Mucosa of rectum (tissue), 2 donors: ENCODE measurements around the gene MYO5A.

ENCODE experiments used
- H3K27ac ChIP-seq, 2 donors: one replicate each; pipeline ENCODE4 v1.7.0; 2013; ENCODE audit warnings: inconsistent platforms in 2 of 2, low read depth in 2 of 2, low read length in 2 of 2
- H3K27me3 ChIP-seq, 2 donors: one replicate each; pipeline ENCODE4 v1.7.0; 2013; ENCODE audit warnings: low read length in 2 of 2; ENCODE audit not compliant: control insufficient read depth in 2 of 2, insufficient read depth in 2 of 2
- H3K36me3 ChIP-seq, 2 donors: one replicate each; pipeline ENCODE4 v1.7.0; 2013; ENCODE audit warnings: low read length in 2 of 2; ENCODE audit not compliant: control insufficient read depth in 2 of 2, insufficient read depth in 2 of 2
- H3K4me1 ChIP-seq, 2 donors: one replicate each; pipeline ENCODE4 v1.7.0; 2013; ENCODE audit warnings: low read length in 2 of 2, mild to moderate bottlenecking in 1 of 2; ENCODE audit not compliant: control insufficient read depth in 2 of 2, insufficient read depth in 2 of 2
- H3K4me3 ChIP-seq, 2 donors: one replicate each; pipeline ENCODE4 v1.7.0; 2013; ENCODE audit warnings: low read length in 2 of 2
- H3K9ac ChIP-seq, 2 donors: one replicate each; pipeline ENCODE4 v1.7.0; 2013; ENCODE audit warnings: low read length in 2 of 2, low read depth in 1 of 2, mild to moderate bottlenecking in 1 of 2
- H3K9me3 ChIP-seq, 2 donors: one replicate each; pipeline ENCODE4 v1.7.0; 2013; ENCODE audit warnings: low read length in 2 of 2; ENCODE audit not compliant: control insufficient read depth in 2 of 2
- donor health status: healthy.
- donor health status: Normal muscosa, but diverticular disease.

The MYO5A gene

DNA sequence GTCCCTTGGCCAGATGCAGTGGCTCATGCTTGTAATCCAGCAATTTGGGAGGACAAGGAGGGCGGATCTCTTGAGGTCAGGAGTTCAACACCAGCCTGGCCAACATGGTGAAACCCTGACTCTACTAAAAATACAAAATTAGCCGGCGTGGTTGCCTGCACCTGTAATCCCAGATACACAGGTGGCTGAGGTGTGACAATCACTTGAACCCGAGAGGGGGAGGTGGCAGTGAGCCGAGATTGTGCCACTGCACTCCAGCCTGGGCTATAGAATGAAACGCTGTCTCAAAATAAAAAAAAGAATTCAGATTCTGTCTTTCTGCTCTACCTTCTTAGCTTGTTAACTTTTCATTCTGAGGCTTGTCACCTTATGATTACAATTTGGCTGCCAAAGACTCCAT, 22.1 kb downstream of the MYO5A start:
- no peaks in the 10 kb centered on the region for H3K36me3 ChIP-seq
- H3K4me3 ChIP-seq, result no peak overlapping the region
- H3K27ac ChIP-seq, result no peak overlapping the region
- no peaks in the 10 kb centered on the region for H3K27me3 ChIP-seq
- no peaks in the 10 kb centered on the region for H3K9me3 ChIP-seq
- H3K9ac ChIP-seq, result no peak overlapping the region
- H3K4me1 ChIP-seq, result peaks cover 0 to 2% of the 10 kb centered on the region in 2 donors

DNA sequence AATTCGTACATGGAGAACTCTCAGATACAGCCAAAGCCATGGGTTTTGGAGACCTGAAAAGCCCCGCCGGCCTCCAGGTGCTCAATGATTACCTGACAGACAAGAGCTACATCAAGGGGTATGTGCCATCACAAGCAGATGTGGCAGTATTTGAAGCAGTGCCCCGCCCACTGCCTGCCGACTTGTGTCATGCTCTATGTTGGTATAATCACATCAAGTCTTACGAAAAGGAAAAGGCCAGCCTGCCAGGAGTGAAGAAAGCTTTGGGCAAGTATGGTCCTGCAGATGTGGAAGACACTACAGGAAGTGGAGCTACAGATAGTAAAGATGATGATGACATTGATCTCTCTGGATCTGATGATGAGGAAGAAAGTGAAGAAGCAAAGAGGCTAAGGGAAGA, 23.5 kb downstream of the MYO5A start:
- H3K9me3 ChIP-seq, result no peaks in the 10 kb centered on the region
- H3K36me3 ChIP-seq, result no peaks in the 10 kb centered on the region
- no peak overlapping the region for H3K4me3 ChIP-seq
- no peaks in the 10 kb centered on the region for H3K27me3 ChIP-seq
- no peak overlapping the region for H3K27ac ChIP-seq
- H3K9ac ChIP-seq, result no peak overlapping the region
- no peaks in the 10 kb centered on the region for H3K4me1 ChIP-seq

DNA sequence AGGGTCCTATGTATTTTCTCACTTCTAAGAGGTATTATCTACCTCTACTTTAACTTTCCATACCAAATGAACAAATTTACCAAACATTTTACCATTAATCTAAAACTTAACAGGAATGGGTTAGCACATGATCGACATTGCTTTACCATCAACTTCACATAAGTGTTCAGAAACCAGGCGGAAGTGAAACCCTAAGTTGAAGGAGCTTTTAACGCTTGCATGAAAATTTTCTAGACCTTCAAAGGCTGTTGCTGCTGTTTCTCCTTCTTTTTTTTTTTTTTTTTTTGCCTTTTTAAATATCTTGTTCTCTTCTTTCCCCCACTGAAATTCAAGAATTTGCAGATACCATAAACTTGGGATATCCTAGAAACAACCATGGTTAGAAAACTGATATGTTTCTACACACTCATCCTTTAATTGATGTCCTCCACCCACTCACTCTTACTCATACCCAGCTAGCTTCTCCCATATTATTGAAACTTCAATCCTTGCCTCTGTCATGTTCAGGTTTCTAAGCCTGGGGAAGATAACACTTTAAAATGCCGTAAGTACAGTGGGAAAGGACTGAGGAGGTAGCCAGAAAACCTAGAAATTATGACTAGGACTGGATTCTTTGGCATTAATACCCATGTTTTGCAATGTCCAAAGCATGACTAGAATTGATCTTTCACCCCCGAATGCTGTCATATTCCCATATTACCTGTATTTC, 24.7 kb downstream of the MYO5A start:
- no peaks in the 10 kb centered on the region for H3K36me3 ChIP-seq
- no peaks in the 10 kb centered on the region for H3K4me1 ChIP-seq
- no peaks in the 10 kb centered on the region for H3K27me3 ChIP-seq
- no peak overlapping the region for H3K9ac ChIP-seq
- H3K9me3 ChIP-seq, result no peaks in the 10 kb centered on the region
- H3K4me3 ChIP-seq, result no peak overlapping the region
- H3K27ac ChIP-seq, result no peak overlapping the region

DNA sequence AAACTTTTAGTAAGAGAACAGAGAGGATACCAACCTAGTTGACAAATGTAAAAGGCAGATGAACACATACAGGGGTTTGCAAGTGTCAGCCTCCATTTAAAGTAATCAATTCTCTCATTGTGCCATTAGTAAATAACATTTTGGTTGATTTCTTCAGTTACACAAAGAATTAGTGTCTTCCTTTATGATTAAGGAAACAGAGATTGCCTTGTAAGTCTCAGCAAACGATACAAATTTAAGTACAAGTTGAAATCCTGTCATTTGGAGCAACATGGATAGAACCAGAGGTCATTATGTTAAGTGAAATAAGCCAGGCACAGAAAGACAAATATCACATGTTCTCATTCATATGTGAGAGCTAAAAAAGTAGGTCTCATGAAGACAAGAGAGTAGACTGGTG, 26.1 kb downstream of the MYO5A start:
- H3K27ac ChIP-seq, result no peak overlapping the region
- no peaks in the 10 kb centered on the region for H3K4me1 ChIP-seq

DNA sequence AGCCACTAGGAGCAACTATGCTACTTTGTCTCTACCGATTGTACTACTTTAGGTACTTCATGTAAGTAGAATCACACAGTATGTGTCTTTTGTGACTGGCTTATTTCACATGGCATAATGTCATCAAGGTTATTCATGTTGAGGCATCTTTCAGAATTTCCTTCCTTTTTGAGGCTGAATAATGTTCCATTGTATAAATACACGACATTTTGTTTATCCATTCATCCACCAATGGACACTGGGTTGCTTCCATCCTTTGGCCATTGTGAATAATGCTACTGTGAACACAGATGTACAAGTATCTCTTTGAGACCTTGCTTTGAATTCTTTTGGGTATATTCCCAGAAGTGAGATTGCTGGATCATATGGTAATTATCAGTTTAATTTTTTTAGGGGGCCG, 29.2 kb downstream of the MYO5A start:
- Histone ChIP-seq H3K27ac (no peak overlapping the region), H3K4me1 (no peaks in the 10 kb centered on the region), H3K9me3 (no peaks in the 10 kb centered on the region)

More for the DNA sequence above, 26.1 kb downstream of the MYO5A start:
- no peaks in the 10 kb centered on the region for H3K36me3 ChIP-seq
- H3K4me3 ChIP-seq, result no peak overlapping the region
- H3K9me3 ChIP-seq, result no peaks in the 10 kb centered on the region
- H3K27me3 ChIP-seq, result no peaks in the 10 kb centered on the region
- H3K9ac ChIP-seq, result no peak overlapping the region

DNA sequence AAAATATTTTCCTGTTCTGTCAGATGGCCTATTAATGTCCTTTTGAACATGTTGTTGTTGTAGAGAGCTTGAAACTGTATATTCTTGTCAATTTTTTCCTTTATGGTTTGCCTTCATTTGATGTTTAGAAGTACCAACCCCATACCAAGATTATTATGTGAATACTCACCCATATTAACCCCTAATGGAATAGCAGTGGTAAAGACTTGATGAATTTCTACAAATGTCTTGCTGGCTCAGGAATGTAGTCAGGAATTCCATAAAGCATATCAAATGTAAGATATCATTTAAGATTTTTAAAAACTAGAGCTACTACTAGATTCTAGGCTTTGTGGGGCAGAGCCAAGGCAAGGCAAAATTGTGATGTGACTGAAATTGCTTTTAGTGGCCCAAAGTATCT, 30.0 kb downstream of the MYO5A start:
- H3K27me3 ChIP-seq, result no peaks in the 10 kb centered on the region

More for the DNA sequence above, 29.2 kb downstream of the MYO5A start:
- no peak overlapping the region for H3K4me3 ChIP-seq
- H3K9ac ChIP-seq, result no peak overlapping the region
- no peaks in the 10 kb centered on the region for H3K36me3 ChIP-seq
- H3K27me3 ChIP-seq, result no peaks in the 10 kb centered on the region

DNA sequence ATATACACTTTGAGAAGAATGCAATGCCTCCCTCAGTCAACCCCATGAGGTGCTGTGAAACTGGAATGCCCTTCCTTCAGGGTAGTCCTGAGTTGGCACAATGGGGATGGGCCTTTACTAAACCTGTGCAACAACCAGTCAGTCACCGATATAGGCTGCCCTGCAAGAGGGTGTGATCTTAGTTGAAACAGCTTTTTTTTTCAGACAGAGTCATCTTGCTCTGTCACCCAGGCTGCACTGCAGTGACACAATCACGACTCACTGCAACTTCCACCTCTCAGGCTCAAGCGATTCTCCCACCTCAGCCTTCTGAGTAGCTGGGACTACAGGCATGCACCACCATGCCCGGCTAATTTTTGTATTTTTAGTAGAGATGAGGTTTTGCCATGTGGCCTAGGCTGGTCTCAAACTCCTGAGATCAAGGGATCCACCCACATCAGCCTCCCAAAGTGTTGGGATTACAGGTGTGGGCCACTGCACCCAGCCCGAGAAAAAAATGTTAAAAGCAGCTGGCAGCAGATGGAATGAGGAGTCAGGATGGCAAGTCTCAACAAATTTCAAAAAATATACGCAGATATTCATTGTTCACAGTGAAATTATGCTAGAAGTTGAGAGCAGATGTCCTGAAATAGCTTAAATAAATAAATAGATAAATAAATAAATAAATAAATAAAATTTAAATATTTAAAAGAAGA, 31.8 kb downstream of the MYO5A start:
- Histone ChIP-seq H3K4me3 (no peak overlapping the region), H3K36me3 (no peaks in the 10 kb centered on the region), H3K4me1 (no peaks in the 10 kb centered on the region), H3K27ac (no peak overlapping the region), H3K27me3 (no peaks in the 10 kb centered on the region), H3K9me3 (no peaks in the 10 kb centered on the region), H3K9ac (no peak overlapping the region)

More for the DNA sequence above, 30.0 kb downstream of the MYO5A start:
- Histone ChIP-seq H3K4me1 (no peaks in the 10 kb centered on the region), H3K36me3 (no peaks in the 10 kb centered on the region), H3K9me3 (no peaks in the 10 kb centered on the region), H3K9ac (no peak overlapping the region), H3K27ac (no peak overlapping the region), H3K4me3 (no peak overlapping the region)

DNA sequence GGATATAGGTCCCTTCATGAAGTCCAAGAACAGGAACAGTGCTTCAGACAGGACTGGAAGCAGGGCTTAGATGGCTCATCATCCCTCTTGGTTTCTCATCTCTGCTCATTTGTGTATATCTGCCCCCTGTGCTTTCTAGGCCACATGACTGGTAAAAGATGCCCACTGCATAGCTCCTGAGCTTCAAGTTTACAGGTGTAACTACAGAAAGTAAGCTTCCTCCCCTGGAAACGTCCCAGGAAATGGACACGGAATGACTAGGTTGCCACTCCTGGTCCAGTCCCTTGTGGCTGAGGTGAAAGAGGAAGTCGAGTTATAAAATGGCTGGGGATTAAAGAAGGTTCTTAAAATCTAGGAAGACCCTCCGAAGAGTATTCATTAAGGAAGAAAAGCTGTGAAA, 32.5 kb downstream of the MYO5A start:
- H3K4me3 ChIP-seq, result no peak overlapping the region
- H3K9ac ChIP-seq, result no peak overlapping the region
- H3K27ac ChIP-seq, result no peak overlapping the region
- no peaks in the 10 kb centered on the region for H3K9me3 ChIP-seq
- no peaks in the 10 kb centered on the region for H3K4me1 ChIP-seq
- no peaks in the 10 kb centered on the region for H3K27me3 ChIP-seq
- H3K36me3 ChIP-seq, result no peaks in the 10 kb centered on the region

DNA sequence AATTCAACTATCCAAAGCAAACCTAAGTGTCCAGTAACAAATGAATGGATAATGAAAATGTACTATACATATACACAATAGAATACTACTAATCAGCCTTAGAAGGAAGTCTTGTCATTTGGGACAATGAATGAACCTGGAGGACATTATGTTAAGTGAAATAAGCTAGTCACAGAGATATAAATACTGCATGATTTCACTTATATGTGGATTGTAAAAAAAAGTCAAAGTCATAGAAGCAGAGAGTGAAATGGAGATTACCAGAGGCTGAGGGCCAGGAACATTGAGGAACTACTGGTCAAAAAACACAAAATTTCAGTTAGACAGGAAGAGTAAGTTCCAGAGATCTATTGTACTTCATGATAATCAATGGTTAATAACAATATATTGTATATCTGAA, 33.6 kb downstream of the MYO5A start:
- Histone ChIP-seq H3K9me3 (no peaks in the 10 kb centered on the region), H3K27ac (no peak overlapping the region), H3K4me3 (no peak overlapping the region), H3K4me1 (no peaks in the 10 kb centered on the region), H3K27me3 (no peaks in the 10 kb centered on the region), H3K36me3 (no peaks in the 10 kb centered on the region), H3K9ac (no peak overlapping the region)

DNA sequence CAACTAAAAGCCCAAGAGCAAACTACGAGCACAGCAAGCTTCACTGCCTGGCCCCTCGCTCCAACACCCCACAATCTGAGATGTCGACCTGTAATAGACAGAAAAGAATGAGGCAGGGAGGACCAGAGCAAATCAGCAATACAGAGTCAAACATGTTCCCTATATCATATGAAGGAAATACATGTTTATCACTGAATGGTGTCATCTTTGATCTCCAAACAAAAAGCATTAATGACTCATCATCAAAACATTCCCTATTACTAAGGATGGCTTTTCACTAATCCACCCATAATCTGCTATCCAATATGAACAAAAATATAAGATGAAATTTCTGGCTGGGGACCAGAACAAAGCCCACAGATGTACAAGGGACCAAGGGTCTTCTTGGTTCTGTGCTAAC, 34.7 kb downstream of the MYO5A start:
- no peak overlapping the region for H3K27ac ChIP-seq
- H3K9me3 ChIP-seq, result no peaks in the 10 kb centered on the region
- no peaks in the 10 kb centered on the region for H3K27me3 ChIP-seq
- no peaks in the 10 kb centered on the region for H3K36me3 ChIP-seq
- H3K9ac ChIP-seq, result no peak overlapping the region
- H3K4me1 ChIP-seq, result no peaks in the 10 kb centered on the region
- H3K4me3 ChIP-seq, result no peak overlapping the region
